Lower leg skin (tissue), 4 donors: Measurements from ENCODE around the gene PSKH1. TPM values are rescaled to one million over a fixed set of nuclear protein-coding genes. Genes with fewer than 3 reads are reported as not detected.

Source experiments
- DNase-seq, 2 donors: peaks; one replicate each; pipeline ENCODE4 v3.0.0-alpha.2; 2019; ENCODE audit warnings: low spot score in 2 of 2
- H3K4me3 ChIP-seq: fragments of 200-600 bp; sonication (generic); 2 replicates; pipeline ENCODE4 v1.5.1; 2017; ENCODE audit warnings: mild to moderate bottlenecking, low read depth; ENCODE audit not compliant: poor library complexity, severe bottlenecking
- POLR2A ChIP-seq, 2 donors: fragments of 450-650 bp; IDR thresholded peaks; one replicate each; pipeline ENCODE4 v1.6.1; 2016 to 2017; ENCODE audit warnings: antibody characterized with exemption in 2 of 2, mild to moderate bottlenecking in 1 of 2, moderate library complexity in 1 of 2
- WGBS, 2 donors: methylation state at CpG; one replicate each; pipeline ENCODE4 v1.1.5; 2018; 5-methylcytosine and 5-hydroxymethylcytosine counted together
- intact Hi-C: fragments of 100-400 bp; cut with DNase I; formaldehyde crosslinking; loops from one replicate; pipeline ENCODE4 v1.15.0; 2023; ENCODE audit warnings: low total_unique reads
- total RNA-seq, 4 donors: library from RNA; depleted of rRNA; stranded (reverse); fragments of >200 nt; gene quantifications; one replicate each; pipeline ENCODE4 v1.1.0, GENCODE V29; 2016
- TF ChIP-seq, protein P1 (sequence below), 3 donors: fragments of 450-650 bp; IDR thresholded peaks; one replicate each; pipeline ENCODE4 v1.5.1; 2016; ENCODE audit warnings: antibody characterized with exemption in 3 of 3, mild to moderate bottlenecking in 3 of 3, moderate library complexity in 2 of 3

The PSKH1 gene
- total RNA-seq, 4 donors from 2014 or later: 11.1 to 17.9 (median 14.4) TPM

DNA sequence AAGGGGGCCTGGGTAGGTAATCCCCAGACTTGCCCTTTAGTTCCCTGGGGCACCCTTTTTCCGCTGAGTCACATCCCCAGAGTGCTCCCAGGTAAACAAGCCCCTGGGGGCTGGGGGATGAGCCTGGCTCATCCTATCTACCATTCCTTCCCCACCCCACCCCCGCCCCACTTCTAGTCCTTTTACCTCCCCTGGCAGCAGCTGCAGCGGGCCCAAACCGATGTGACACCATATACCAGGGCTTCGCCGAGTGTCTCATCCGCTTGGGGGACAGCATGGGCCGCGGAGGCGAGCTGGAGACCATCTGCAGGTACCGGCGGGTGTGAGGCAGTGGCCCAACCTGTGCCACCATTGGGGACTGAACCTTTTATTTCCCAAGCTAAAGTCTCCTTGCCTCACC lies 7.5 kb upstream of the PSKH1 start:
- WGBS, 2 donors: 91 to 95% methylated on average over 12 of the region's 12 CpGs
- intact Hi-C loops: no loop called here
- H3K4me3 ChIP-seq: no peak overlapping the region
- DNase-seq: no peak
- TF ChIP-seq, protein P1, sequence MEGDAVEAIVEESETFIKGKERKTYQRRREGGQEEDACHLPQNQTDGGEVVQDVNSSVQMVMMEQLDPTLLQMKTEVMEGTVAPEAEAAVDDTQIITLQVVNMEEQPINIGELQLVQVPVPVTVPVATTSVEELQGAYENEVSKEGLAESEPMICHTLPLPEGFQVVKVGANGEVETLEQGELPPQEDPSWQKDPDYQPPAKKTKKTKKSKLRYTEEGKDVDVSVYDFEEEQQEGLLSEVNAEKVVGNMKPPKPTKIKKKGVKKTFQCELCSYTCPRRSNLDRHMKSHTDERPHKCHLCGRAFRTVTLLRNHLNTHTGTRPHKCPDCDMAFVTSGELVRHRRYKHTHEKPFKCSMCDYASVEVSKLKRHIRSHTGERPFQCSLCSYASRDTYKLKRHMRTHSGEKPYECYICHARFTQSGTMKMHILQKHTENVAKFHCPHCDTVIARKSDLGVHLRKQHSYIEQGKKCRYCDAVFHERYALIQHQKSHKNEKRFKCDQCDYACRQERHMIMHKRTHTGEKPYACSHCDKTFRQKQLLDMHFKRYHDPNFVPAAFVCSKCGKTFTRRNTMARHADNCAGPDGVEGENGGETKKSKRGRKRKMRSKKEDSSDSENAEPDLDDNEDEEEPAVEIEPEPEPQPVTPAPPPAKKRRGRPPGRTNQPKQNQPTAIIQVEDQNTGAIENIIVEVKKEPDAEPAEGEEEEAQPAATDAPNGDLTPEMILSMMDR (IDR thresholded peaks at IDR 0.05): no peak
- TF ChIP-seq POLR2A (IDR thresholded peaks at IDR 0.05): no peak

DNA sequence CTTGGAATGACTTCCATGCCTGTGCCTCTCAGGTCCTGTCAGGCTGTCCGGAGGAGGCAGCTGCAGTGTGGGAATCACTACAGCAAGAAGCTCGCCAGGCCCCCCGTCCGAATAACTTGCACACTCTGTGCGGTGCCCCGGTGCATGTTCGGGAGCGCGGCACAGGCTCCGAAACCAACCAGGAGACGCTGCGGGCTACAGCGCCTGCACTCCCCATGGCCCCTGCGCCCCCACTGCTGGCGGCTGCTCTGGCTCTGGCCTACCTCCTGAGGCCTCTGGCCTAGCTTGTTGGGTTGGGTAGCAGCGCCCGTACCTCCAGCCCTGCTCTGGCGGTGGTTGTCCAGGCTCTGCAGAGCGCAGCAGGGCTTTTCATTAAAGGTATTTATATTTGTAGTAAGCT lies 7.1 kb upstream of the PSKH1 start:
- TF ChIP-seq POLR2A (IDR thresholded peaks at IDR 0.05): no peak
- TF ChIP-seq, protein P1 (IDR thresholded peaks at IDR 0.05): no peak
- no peak overlapping the region for H3K4me3 ChIP-seq
- 96% methylated on average over 7 to 12 of the region's 19 CpGs for WGBS, 2 donors
- no peak for DNase-seq
- intact Hi-C loops: no loop called here

DNA sequence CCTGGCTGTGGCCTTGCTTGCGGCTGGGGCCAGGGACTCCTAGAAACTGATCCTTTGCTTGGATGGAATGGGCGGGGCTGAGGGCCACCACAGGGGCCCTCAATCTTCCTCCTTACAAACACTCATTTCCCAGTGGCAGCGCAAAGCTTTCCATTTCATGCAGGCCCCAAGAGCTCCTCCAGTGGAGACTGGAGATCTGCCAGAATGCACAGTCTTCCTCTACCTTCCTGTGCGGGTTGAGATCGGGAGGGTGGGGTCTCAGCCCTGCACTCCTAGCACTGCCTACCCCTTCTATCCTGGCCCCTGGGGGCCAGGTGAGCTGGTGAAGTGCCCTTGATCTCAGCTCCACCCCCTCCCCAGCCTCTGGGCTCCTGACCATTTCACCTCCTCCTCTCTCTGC lies 6.7 kb upstream of the PSKH1 start:
- no peak for TF ChIP-seq POLR2A (IDR thresholded peaks at IDR 0.05)
- TF ChIP-seq, protein P1 (IDR thresholded peaks at IDR 0.05): no peak
- DNase-seq: no peak
- no peak overlapping the region for H3K4me3 ChIP-seq
- intact Hi-C loops: no loop called here
- WGBS, 2 donors: 91 to 95% methylated on average over 5 of the region's 5 CpGs

DNA sequence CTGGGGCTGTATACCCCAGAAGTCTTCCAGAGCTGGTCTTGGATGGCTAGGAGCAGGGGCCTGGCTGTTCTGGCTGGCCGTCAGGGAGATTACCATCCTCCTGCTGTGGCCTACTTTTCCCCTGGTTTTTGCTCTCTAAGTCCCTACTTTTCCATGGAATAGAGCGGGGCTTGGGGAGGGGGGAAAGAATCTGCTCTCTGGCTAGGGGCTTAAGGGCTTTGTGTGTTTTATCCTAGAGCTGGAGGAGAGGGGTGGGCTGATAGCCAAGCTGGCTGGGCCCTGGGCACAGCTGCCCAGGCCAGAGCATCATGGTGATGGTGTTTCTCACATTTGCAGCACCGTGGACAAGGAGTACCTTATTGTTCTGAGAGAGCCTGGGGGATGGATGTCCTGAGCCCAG lies 4.7 kb upstream of the PSKH1 start:
- intact Hi-C loops: no loop called here

DNA sequence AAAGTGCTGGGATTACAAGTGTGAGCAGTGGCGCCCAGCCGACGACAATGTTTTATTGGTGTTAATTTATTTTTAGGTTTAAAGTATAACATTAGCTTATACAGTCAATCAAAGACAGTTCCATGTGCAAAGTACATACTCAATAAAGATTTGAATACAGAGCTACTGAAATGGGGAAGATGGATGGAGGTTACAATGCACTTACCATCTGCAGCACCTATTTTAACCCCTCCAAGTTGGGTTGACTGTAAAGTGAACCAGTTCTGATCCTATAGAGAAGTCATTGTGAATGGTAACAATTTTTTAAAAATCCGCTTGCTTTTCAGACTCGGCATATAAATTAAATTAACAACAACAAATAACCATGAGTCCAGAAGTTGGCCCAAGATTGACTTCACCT lies 679 bp upstream of the PSKH1 start:
- no peak for DNase-seq
- intact Hi-C loops: no loop called here
- WGBS, 2 donors: 46 to 53% methylated on average over 5 of the region's 5 CpGs
- TF ChIP-seq, protein P1 (IDR thresholded peaks at IDR 0.05): no peak
- TF ChIP-seq POLR2A (IDR thresholded peaks at IDR 0.05): no peak
- no peak overlapping the region for H3K4me3 ChIP-seq

More for the DNA sequence above, 4.7 kb upstream of the PSKH1 start:
- 78% methylated on average over 3 of the region's 3 CpGs for WGBS, 2 donors
- DNase-seq: no peak
- H3K4me3 ChIP-seq: no peak overlapping the region
- TF ChIP-seq, protein P1 (IDR thresholded peaks at IDR 0.05): no peak
- no peak for TF ChIP-seq POLR2A (IDR thresholded peaks at IDR 0.05)

DNA sequence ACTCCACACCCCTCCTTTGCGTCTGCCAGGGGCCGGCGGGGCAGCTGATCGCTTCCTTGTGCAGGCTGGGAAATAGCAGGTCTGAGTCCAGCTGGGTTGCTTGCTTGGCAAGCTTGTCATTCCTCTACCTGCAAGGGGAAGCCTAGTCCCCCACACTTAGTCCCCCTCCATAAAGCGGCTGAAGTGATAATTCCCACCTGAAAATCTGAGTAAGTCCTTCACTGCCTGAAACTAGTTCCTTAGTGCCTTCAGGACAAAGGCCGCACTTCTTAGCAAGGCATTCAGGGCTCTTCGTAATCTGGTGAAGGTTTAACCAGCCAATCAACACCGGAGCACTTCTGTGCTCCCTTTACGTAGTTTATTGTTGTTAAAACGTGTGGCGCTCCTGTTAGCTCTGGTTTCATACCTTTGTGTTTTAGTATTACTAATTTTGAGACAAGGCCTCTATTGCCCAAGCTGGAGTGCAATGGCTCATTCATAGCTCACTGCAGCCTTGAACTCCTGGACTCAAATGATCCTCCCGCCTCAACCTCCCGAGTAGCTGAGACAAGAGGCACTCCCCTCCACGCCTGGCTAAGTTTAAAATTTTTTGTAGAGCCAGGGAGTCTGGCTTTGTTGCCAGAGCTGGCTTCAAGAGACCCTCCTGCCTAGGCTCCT lies 817 bp downstream of the PSKH1 start:
- DNase-seq: no peak
- peak overlapping the region; percentile 88 for H3K4me3 ChIP-seq
- intact Hi-C loops: no loop called here
- TF ChIP-seq, protein P1 (IDR thresholded peaks at IDR 0.05): no peak
- TF ChIP-seq POLR2A (IDR thresholded peaks at IDR 0.05): no peak
- WGBS, 2 donors: 14 to 16% methylated on average over 14 of the region's 14 CpGs
